Fibroblast of lung (primary cell): ENCODE data around the gene EFCAB6. TPM values are rescaled to one million over a fixed set of nuclear protein-coding genes. Genes with fewer than 3 reads are reported as not detected.

ENCODE experiments used
- polyA plus RNA-seq, 2 donors: library from polyadenylated mRNA; depleted of rRNA in 1 of 2; stranded (reverse) in 1 of 2; unstranded in 1 of 2; fragments of >200 nt; gene quantifications; 2 replicates each; pipeline ENCODE4 v1.2.1, GENCODE V29; 2011 to 2012; ENCODE audit warnings: missing spikeins in 1 of 2
- total RNA-seq: library from RNA; depleted of rRNA; stranded (reverse); fragments of >200 nt; gene quantifications from 2 replicates; pipeline ENCODE4 v1.2.1, GENCODE V29; 2014

The EFCAB6 gene
- total and polyA plus RNA-seq, 2 donors (not counting 1 experiment from before 2014, with no cell fraction given): 1.0 to 1.5 TPM

Other genes starting within 250 kb of the EFCAB6 start
- under 0.01 and 0.50 TPM in 2 replicates for gene SULT4A1, start 50.2 kb upstream of the EFCAB6 start, total RNA-seq
- 0.09 and 0.16 TPM in 2 replicates for gene SULT4A1, start 50.2 kb upstream of the EFCAB6 start, polyA plus RNA-seq
- gene PNPLA5, start 79.7 kb upstream of the EFCAB6 start, total RNA-seq: under 0.01 and 0.33 TPM in 2 replicates
- 0.06 TPM in 1 of 2 replicates, not detected in the other for gene PNPLA5, start 79.7 kb upstream of the EFCAB6 start, polyA plus RNA-seq
- 3.6 and 12.6 TPM in 2 replicates for gene PNPLA3, start 111.5 kb upstream of the EFCAB6 start, total RNA-seq
- 4.6 and 6.8 TPM in 2 replicates for gene PNPLA3, start 111.5 kb upstream of the EFCAB6 start, polyA plus RNA-seq
- gene SAMM50, start 143.1 kb upstream of the EFCAB6 start, total RNA-seq: 32.9 TPM in 2 replicates
- gene SAMM50, start 143.1 kb upstream of the EFCAB6 start, polyA plus RNA-seq: 45.7 and 63.6 TPM in 2 replicates
- 8.5 and 12.1 TPM in 2 replicates for gene PARVB, start 212.0 kb upstream of the EFCAB6 start, total RNA-seq
- gene PARVB, start 212.0 kb upstream of the EFCAB6 start, polyA plus RNA-seq: 47.3 and 55.2 TPM in 2 replicates